ENCODE data around the gene POLR3B. TPM values are rescaled to one million over a fixed set of nuclear protein-coding genes. Genes with fewer than 3 reads are reported as not detected.

POLR3B gene
- total and polyA plus RNA-seq, 2 of the 8 experiments (the other 6 are each of a cell fraction or from before 2014, with no cell fraction given): 5.0 to 13.2 TPM

DNA sequence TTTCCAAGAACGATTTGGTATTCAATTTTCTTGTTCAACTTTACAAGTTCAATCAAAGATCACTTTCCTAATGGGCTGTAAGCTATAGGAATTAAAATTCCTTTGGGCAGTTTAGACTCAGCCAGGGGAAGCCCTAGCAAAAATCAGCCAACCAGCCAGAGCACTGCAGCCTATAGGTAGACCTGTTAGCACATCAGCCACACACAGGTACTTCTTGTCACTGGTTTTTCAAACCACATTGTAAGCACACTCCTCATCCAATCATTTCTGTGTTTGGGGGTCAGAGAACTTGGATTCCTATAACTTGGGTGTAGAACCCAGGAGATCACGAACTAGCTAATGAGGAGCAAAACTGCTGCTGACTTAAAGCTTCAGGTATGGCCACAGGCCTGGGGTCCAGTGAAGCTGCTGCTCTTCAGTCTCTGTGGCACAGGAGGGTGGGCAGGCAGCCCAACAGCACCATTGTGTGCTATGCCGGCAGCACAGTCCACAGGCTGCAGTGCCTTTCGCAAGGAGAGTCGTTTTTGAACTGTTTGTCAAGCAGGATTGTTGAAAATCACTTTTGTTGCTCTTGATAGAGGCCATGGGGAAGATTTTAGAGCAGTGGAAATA is 137.9 kb downstream of the POLR3B start:
- H4K91ac ChIP-seq (replicated peaks; ENCODE audit: insufficient read length, low read length): no peak overlapping the region
- no peaks in the 10 kb centered on the region for H4K20me1 ChIP-seq (replicated peaks in 1 of 2; ENCODE audit: control insufficient read depth in 1 of 2, insufficient read depth in 2 of 2, low read length in 2 of 2)
- H3K79me1 ChIP-seq (ENCODE audit: low read depth, low read length): no peaks in the 10 kb centered on the region
- no peak overlapping the region for H2BK120ac ChIP-seq (replicated peaks; ENCODE audit: low read depth, low read length)
- ChIA-PET CTCF (ENCODE audit: partially characterized antibody) (interaction anchor here (0.6 to 2.3 kb wide), 4 partner anchors 10 to 236 kb away, joined by 3 to 6 read pairs (median 3); no protein-coding TSS in a partner anchor), POLR2A (ENCODE audit: partially characterized antibody) (no interaction called here)
- H3K79me2 ChIP-seq (ENCODE audit: control insufficient read depth in 1 of 2, insufficient read depth in 2 of 2, low read length in 2 of 2): no peaks in the 10 kb centered on the region
- no peak overlapping the region for H2BK5ac ChIP-seq (ENCODE audit: low read depth, low read length)
- H3K56ac ChIP-seq (replicated peaks; ENCODE audit: insufficient read length, low read depth, low read length): no peak overlapping the region
- H3K4me1 ChIP-seq (replicated peaks in 1 of 4; ENCODE audit: control insufficient read depth in 3 of 4, insufficient read depth in 4 of 4, low read length in 3 of 4): peaks cover 0 to 4% (median 0%) of the 10 kb centered on the region in 4 experiments; a peak in 3 of 7 replicates
- H2AFZ ChIP-seq (ENCODE audit: low read length): no peak overlapping the region
- H4K5ac ChIP-seq (ENCODE audit: insufficient read length, low read depth, low read length): no peak overlapping the region
- no peak overlapping the region for H3K14ac ChIP-seq (ENCODE audit: insufficient read length)
- H3K4ac ChIP-seq (replicated peaks; ENCODE audit: insufficient read length, low read depth, low read length): no peak overlapping the region
- WGBS, 2 experiments (ENCODE audit: extremely low coverage in 1 of 2, insufficient coverage in 1 of 2, insufficient read length in 1 of 2, insufficient replicate concordance in 2 of 2, low coverage in 1 of 2, low lambda C conversion rate in 2 of 2, missing lambda C conversion rate in 1 of 2): 86% methylated on average over 5 of the region's 5 CpGs; no CpG with 5 or more reads in 1 of the 2 experiments
- H3K27me3 ChIP-seq (replicated peaks in 1 of 4; ENCODE audit: control insufficient read depth in 3 of 4, extremely low read depth in 1 of 4, insufficient read depth in 3 of 4, low read length in 3 of 4): no peaks in the 10 kb centered on the region
- no peak overlapping the region for H3K4me2 ChIP-seq (ENCODE audit: insufficient read depth in 1 of 2, low read depth in 2 of 2, low read length in 2 of 2)
- no peak overlapping the region for H3K27ac ChIP-seq (ENCODE audit: low read depth, low read length)
- H2BK12ac ChIP-seq (ENCODE audit: low read depth, low read length): no peak overlapping the region
- H3K9ac ChIP-seq (replicated peaks in 1 of 4; ENCODE audit: extremely low read depth in 1 of 4, low read depth in 3 of 4, low read length in 3 of 4): no peak overlapping the region
- no peak for DNase-seq (ENCODE audit: low read depth in 1 of 2, low spot score in 2 of 2)
- no peaks in the 10 kb centered on the region for H3K36me3 ChIP-seq (ENCODE audit: control insufficient read depth in 2 of 4, insufficient read depth in 4 of 4, low read length in 3 of 4)
- H3K18ac ChIP-seq (ENCODE audit: extremely low read depth, low read length): no peak overlapping the region
- H2BK20ac ChIP-seq (ENCODE audit: low read length): no peak overlapping the region
- H3K23ac ChIP-seq (ENCODE audit: insufficient read length): no peak overlapping the region
- H2BK15ac ChIP-seq (ENCODE audit: low read length): no peak overlapping the region
- H3K23me2 ChIP-seq (ENCODE audit: low read depth, low read length): no peaks in the 10 kb centered on the region
- no peaks in the 10 kb centered on the region for H3K9me3 ChIP-seq (ENCODE audit: insufficient read depth in 2 of 2, low read depth in 1 of 2, low read length in 1 of 2)
- no peak for FAIRE-seq
- no peak overlapping the region for H2AK5ac ChIP-seq (ENCODE audit: low read depth, low read length)
- H3K4me3 ChIP-seq (ENCODE audit: extremely low read depth in 1 of 4, insufficient read depth in 2 of 4, low read depth in 3 of 4, low read length in 4 of 4): no peak overlapping the region
- H4K8ac ChIP-seq (ENCODE audit: extremely low read depth, insufficient read depth, low read length): no peak overlapping the region
- TF ChIP-seq SIN3A (conservative IDR thresholded peaks at IDR 0.05 in 1 of 2, IDR thresholded peaks at IDR 0.05 in 1 of 2; ENCODE audit: low read depth in 1 of 2, low read length in 2 of 2) (no peak), CEBPB (IDR thresholded peaks at IDR 0.05; ENCODE audit: low read depth, low read length) (no peak), TAF1 (IDR thresholded peaks at IDR 0.05; ENCODE audit: low read depth, low read length) (no peak), CBX8 (IDR thresholded peaks at IDR 0.05; ENCODE audit: borderline replicate concordance, low read depth, low read length) (no peak), EP300 (IDR thresholded peaks at IDR 0.05; ENCODE audit: borderline replicate concordance in 1 of 2, low read depth in 2 of 2, low read length in 2 of 2) (no peak), TAF7 (optimal IDR thresholded peaks at IDR 0.05; ENCODE audit: borderline replicate concordance, low read depth, low read length) (no peak), SP1 (IDR thresholded peaks at IDR 0.05; ENCODE audit: low read depth, low read length) (no peak), RAD21 (IDR thresholded peaks at IDR 0.05 in 1 of 2, conservative IDR thresholded peaks at IDR 0.05 in 1 of 2; ENCODE audit: low read depth in 2 of 2, low read length in 2 of 2) (no peak)

Data from H1 (cell line).